ENCODE data around the gene DYNC2H1.

DYNC2H1 gene

GRCh38 chr11:103497268-103497667 is 388.0 kb downstream of the DYNC2H1 start:
- TF ChIP-seq EZH2phosphoT487 (IDR thresholded peaks at IDR 0.05; ENCODE audit: low read depth) (no peak), CTCF (IDR thresholded peaks at IDR 0.05; ENCODE audit: low read depth, low read length) (no peak)

GRCh38 chr11:103499710-103500340 is 390.6 kb downstream of the DYNC2H1 start:
- Histone ChIP-seq H3K79me2 (ENCODE audit: low read length) (no peaks in the 10 kb centered on the region), H3K9me3 (ENCODE audit: insufficient read depth, low read length) (no peaks in the 10 kb centered on the region), H4K20me1 (ENCODE audit: insufficient read depth, low read length) (no peaks in the 10 kb centered on the region), H3K4me3 (ENCODE audit: low read length) (no peak overlapping the region), H3K36me3 (replicated peaks; ENCODE audit: low read depth, low read length) (no peaks in the 10 kb centered on the region), H3K4me1 (ENCODE audit: low read length) (no peaks in the 10 kb centered on the region), H2AFZ (ENCODE audit: low read depth, low read length) (no peak overlapping the region), H3K9ac (ENCODE audit: low read length) (no peak overlapping the region), H3K27ac (ENCODE audit: low read length) (no peak overlapping the region), H3K27me3 (ENCODE audit: low read depth, low read length) (no peaks in the 10 kb centered on the region), H3K4me2 (ENCODE audit: low read length) (no peak overlapping the region)
- TF ChIP-seq CTCF (IDR thresholded peaks at IDR 0.05; ENCODE audit: low read depth, low read length), result no peak
- TF ChIP-seq EZH2phosphoT487 (IDR thresholded peaks at IDR 0.05; ENCODE audit: low read depth), result no peak

More at GRCh38 chr11:103497268-103497667, 388.0 kb downstream of the DYNC2H1 start:
- H3K9me3 ChIP-seq (ENCODE audit: insufficient read depth, low read length), result no peaks in the 10 kb centered on the region
- H2AFZ ChIP-seq (ENCODE audit: low read depth, low read length), result no peak overlapping the region
- no peak overlapping the region for H3K4me3 ChIP-seq (ENCODE audit: low read length)
- H3K4me1 ChIP-seq (ENCODE audit: low read length), result no peaks in the 10 kb centered on the region
- no peaks in the 10 kb centered on the region for H3K79me2 ChIP-seq (ENCODE audit: low read length)
- no peaks in the 10 kb centered on the region for H3K27me3 ChIP-seq (ENCODE audit: low read depth, low read length)
- no peaks in the 10 kb centered on the region for H3K36me3 ChIP-seq (replicated peaks; ENCODE audit: low read depth, low read length)
- H3K4me2 ChIP-seq (ENCODE audit: low read length), result no peak overlapping the region
- H3K27ac ChIP-seq (ENCODE audit: low read length), result no peak overlapping the region
- no peak overlapping the region for H3K9ac ChIP-seq (ENCODE audit: low read length)
- no peaks in the 10 kb centered on the region for H4K20me1 ChIP-seq (ENCODE audit: insufficient read depth, low read length)

- no peak overlapping the region for H2AFZ ChIP-seq (ENCODE audit: low read depth, low read length)
- H3K27ac ChIP-seq (ENCODE audit: low read length), result no peak overlapping the region
- H3K79me2 ChIP-seq (ENCODE audit: low read length), result no peaks in the 10 kb centered on the region
- H3K9ac ChIP-seq (ENCODE audit: low read length), result no peak overlapping the region
- no peaks in the 10 kb centered on the region for H3K27me3 ChIP-seq (ENCODE audit: low read depth, low read length)
- H4K20me1 ChIP-seq (ENCODE audit: insufficient read depth, low read length), result no peaks in the 10 kb centered on the region
- TF ChIP-seq CTCF (IDR thresholded peaks at IDR 0.05; ENCODE audit: low read depth, low read length), result no peak
- TF ChIP-seq EZH2phosphoT487 (IDR thresholded peaks at IDR 0.05; ENCODE audit: low read depth), result no peak
- no peaks in the 10 kb centered on the region for H3K4me1 ChIP-seq (ENCODE audit: low read length)
- H3K36me3 ChIP-seq (replicated peaks; ENCODE audit: low read depth, low read length), result no peaks in the 10 kb centered on the region
- H3K4me3 ChIP-seq (ENCODE audit: low read length), result no peak overlapping the region
- H3K4me2 ChIP-seq (ENCODE audit: low read length), result no peak overlapping the region
- H3K9me3 ChIP-seq (ENCODE audit: insufficient read depth, low read length), result no peaks in the 10 kb centered on the region
Measured at GRCh38 chr11:103515283-103515682, 406.1 kb downstream of the DYNC2H1 start.

- Histone ChIP-seq H3K4me2 (ENCODE audit: low read length) (no peak overlapping the region), H3K9ac (ENCODE audit: low read length) (no peak overlapping the region), H3K4me3 (ENCODE audit: low read length) (no peak overlapping the region), H2AFZ (ENCODE audit: low read depth, low read length) (no peak overlapping the region), H4K20me1 (ENCODE audit: insufficient read depth, low read length) (no peaks in the 10 kb centered on the region), H3K79me2 (ENCODE audit: low read length) (no peaks in the 10 kb centered on the region), H3K27ac (ENCODE audit: low read length) (no peak overlapping the region), H3K36me3 (replicated peaks; ENCODE audit: low read depth, low read length) (no peaks in the 10 kb centered on the region), H3K9me3 (ENCODE audit: insufficient read depth, low read length) (no peaks in the 10 kb centered on the region), H3K27me3 (ENCODE audit: low read depth, low read length) (no peaks in the 10 kb centered on the region), H3K4me1 (ENCODE audit: low read length) (no peaks in the 10 kb centered on the region)
- TF ChIP-seq EZH2phosphoT487 (IDR thresholded peaks at IDR 0.05; ENCODE audit: low read depth) (no peak), CTCF (IDR thresholded peaks at IDR 0.05; ENCODE audit: low read depth, low read length) (no peak)
Measured at GRCh38 chr11:103520792-103521191, 411.6 kb downstream of the DYNC2H1 start.
